ENCODE results near the gene PCSK5.

DNA sequence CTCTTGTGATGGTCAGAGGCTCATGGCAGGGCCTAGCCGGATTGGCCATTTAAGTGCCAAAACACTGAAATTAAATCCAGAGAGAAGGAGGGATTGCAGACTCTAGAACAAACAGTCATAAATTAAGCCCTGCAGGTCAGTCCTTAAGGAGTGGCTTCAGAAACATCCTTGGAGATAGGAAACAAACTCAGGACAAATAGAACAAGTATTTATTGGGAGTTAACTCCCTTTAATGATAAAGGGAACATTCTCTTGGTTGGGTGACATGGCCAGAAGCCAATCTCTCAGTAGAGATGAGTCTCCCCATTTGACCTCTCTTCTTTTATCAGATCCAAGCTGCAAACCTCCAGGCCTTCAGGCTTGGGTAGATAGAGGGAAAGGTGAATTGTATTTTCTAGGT lies 17.4 kb downstream of the PCSK5 start:
- TF ChIP-seq, protein P1, sequence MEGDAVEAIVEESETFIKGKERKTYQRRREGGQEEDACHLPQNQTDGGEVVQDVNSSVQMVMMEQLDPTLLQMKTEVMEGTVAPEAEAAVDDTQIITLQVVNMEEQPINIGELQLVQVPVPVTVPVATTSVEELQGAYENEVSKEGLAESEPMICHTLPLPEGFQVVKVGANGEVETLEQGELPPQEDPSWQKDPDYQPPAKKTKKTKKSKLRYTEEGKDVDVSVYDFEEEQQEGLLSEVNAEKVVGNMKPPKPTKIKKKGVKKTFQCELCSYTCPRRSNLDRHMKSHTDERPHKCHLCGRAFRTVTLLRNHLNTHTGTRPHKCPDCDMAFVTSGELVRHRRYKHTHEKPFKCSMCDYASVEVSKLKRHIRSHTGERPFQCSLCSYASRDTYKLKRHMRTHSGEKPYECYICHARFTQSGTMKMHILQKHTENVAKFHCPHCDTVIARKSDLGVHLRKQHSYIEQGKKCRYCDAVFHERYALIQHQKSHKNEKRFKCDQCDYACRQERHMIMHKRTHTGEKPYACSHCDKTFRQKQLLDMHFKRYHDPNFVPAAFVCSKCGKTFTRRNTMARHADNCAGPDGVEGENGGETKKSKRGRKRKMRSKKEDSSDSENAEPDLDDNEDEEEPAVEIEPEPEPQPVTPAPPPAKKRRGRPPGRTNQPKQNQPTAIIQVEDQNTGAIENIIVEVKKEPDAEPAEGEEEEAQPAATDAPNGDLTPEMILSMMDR (IDR thresholded peaks at IDR 0.05; ENCODE audit: low read length) = no peak
- no peak for TF ChIP-seq EZH2 (optimal IDR thresholded peaks at IDR 0.05; ENCODE audit: low read depth, low read length)
